ENCODE results near the gene AARS1. TPM values are rescaled to one million over a fixed set of nuclear protein-coding genes. Genes with fewer than 3 reads are reported as not detected.
"Not testable (repeated sequence)": the region's sequence is repeated elsewhere in the genome, so short reads cannot be mapped to it uniquely, and the experiment has no call there.

The AARS1 gene
- total RNA-seq, 6 donors from 2014 or later = 67.4 to 129 (median 102) TPM

- H3K4me1 ChIP-seq = no peaks in the 10 kb centered on the region
- 88 to 89% methylated on average over 7 of the region's 7 CpGs for WGBS, 2 donors
- TF ChIP-seq POLR2A (IDR thresholded peaks at IDR 0.05) = no peak
- TF ChIP-seq POLR2AphosphoS5 (IDR thresholded peaks at IDR 0.05) = no peak
- no peak for TF ChIP-seq CTCF (IDR thresholded peaks at IDR 0.05)
- no peak for TF ChIP-seq EP300 (IDR thresholded peaks at IDR 0.05)
Observed at GRCh38 chr16:70324998-70325747, 35.9 kb upstream of the AARS1 start.

DNA sequence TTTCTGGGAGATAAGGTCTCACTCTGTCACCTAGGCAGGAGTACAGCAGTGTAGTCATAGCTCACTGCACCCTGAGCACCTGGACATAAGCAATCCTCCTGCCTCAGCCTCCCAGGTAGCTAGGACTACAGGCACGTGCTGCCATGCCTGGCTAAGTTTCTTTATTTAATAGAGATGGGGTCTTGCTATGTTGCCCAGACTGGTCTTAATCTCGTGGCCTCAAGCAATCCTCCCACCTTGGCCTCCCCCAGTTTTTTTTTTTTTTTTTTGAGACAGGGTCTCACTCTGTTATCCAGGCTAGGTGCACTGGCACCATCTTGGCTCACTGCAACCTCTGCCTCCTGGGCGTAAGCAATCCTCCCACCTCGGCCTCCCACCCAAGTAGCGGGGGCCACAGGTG is 30.8 kb upstream of the AARS1 start:
- H3K9me3 ChIP-seq = no peaks in the 10 kb centered on the region
- no peak for DNase-seq
- H3K4me3 ChIP-seq = no peak overlapping the region
- no peak for ATAC-seq (ENCODE audit: low FRiP score in 2 of 2)
- H3K27ac ChIP-seq = no peak overlapping the region
- H3K36me3 ChIP-seq = peaks cover 19 to 86% (median 63%) of the 10 kb centered on the region in 4 donors
- H3K27me3 ChIP-seq = no peaks in the 10 kb centered on the region
- 100% methylated on average over 5 of the region's 5 CpGs for WGBS, 2 donors
- TF ChIP-seq EP300 (IDR thresholded peaks at IDR 0.05) (no peak), CTCF (IDR thresholded peaks at IDR 0.05) (no peak)
- H3K4me1 ChIP-seq = no peaks in the 10 kb centered on the region

More at GRCh38 chr16:70324998-70325747, 35.9 kb upstream of the AARS1 start:
- ATAC-seq (ENCODE audit: low FRiP score in 2 of 2) (no peak), DNase-seq (no peak)
- H3K9me3 ChIP-seq = no peaks in the 10 kb centered on the region
- no peak overlapping the region for H3K4me3 ChIP-seq
- H3K27ac ChIP-seq = no peak overlapping the region
- peaks cover 5 to 92% (median 57%) of the 10 kb centered on the region in 4 donors for H3K36me3 ChIP-seq
- H3K27me3 ChIP-seq = no peaks in the 10 kb centered on the region

GRCh38 chr16:70307726-70308125 is 18.4 kb upstream of the AARS1 start:
- H3K4me1 ChIP-seq; H3K27me3 ChIP-seq; H3K36me3 ChIP-seq; H3K9me3 ChIP-seq; ATAC-seq (ENCODE audit: low FRiP score in 2 of 2); H3K27ac ChIP-seq; DNase-seq; H3K4me3 ChIP-seq: not testable (repeated sequence)
- 96 to 100% methylated on average over 2 of the region's 2 CpGs for WGBS, 2 donors

- H3K27ac ChIP-seq = no peak overlapping the region
- H3K9me3 ChIP-seq = no peaks in the 10 kb centered on the region
- H3K36me3 ChIP-seq = no peaks in the 10 kb centered on the region
- no peak for DNase-seq
- no peaks in the 10 kb centered on the region for H3K27me3 ChIP-seq
- peaks cover 0 to 7% (median 2%) of the 10 kb centered on the region in 4 donors for H3K4me1 ChIP-seq
- WGBS, 2 donors = 95% methylated on average over 2 of the region's 2 CpGs
- H3K4me3 ChIP-seq = no peak overlapping the region
- TF ChIP-seq CTCF (IDR thresholded peaks at IDR 0.05) (no peak), POLR2A (IDR thresholded peaks at IDR 0.05) (no peak), POLR2AphosphoS5 (IDR thresholded peaks at IDR 0.05) (no peak), EP300 (IDR thresholded peaks at IDR 0.05) (no peak)
- ATAC-seq (ENCODE audit: low FRiP score in 2 of 2) = no peak
Observed at GRCh38 chr16:70306880-70307279, 17.6 kb upstream of the AARS1 start.

GRCh38 chr16:70304892-70305448 is 15.7 kb upstream of the AARS1 start:
- H3K4me1 ChIP-seq = peaks cover 7 to 13% (median 8%) of the 10 kb centered on the region in 4 donors
- H3K9me3 ChIP-seq = peaks cover 0 to 6% (median 2%) of the 10 kb centered on the region in 4 donors
- no peak overlapping the region for H3K27ac ChIP-seq
- H3K4me3 ChIP-seq = no peak overlapping the region
- no peak for ATAC-seq (ENCODE audit: low FRiP score in 2 of 2)
- no peaks in the 10 kb centered on the region for H3K27me3 ChIP-seq
- peaks cover 0 to 2% (median 0%) of the 10 kb centered on the region in 4 donors for H3K36me3 ChIP-seq
- no peak for DNase-seq
- TF ChIP-seq POLR2AphosphoS5 (IDR thresholded peaks at IDR 0.05) (no peak), CTCF (IDR thresholded peaks at IDR 0.05) (no peak), POLR2A (IDR thresholded peaks at IDR 0.05) (no peak), EP300 (IDR thresholded peaks at IDR 0.05) (no peak)
- 69% methylated on average over 3 of the region's 3 CpGs for WGBS, 2 donors
